Ovary (tissue), 3 donors: ENCODE data around the gene VKORC1L1.
"Not testable (repeated sequence)": the region's sequence is repeated elsewhere in the genome, so short reads cannot be mapped to it uniquely, and the experiment has no call there.

Source experiments
- EP300 ChIP-seq: sonication (generic); formaldehyde crosslinking; IDR thresholded peaks from one replicate; pipeline ENCODE4 v1.6.1; 2017; ENCODE audit warnings: antibody characterized with exemption
- TF ChIP-seq, protein P1 (sequence below), 3 donors: fragments of 450-650 bp in 2 of 3; fragments of 200-600 bp in 1 of 3; IDR thresholded peaks; one replicate each; pipeline versions ENCODE4 v1.5.1 to v1.8.0; 2016 to 2022; ENCODE audit warnings: antibody characterized with exemption in 3 of 3, mild to moderate bottlenecking in 1 of 3
- donor health status: DM: no; HTN: no; CAD: no.

DNA sequence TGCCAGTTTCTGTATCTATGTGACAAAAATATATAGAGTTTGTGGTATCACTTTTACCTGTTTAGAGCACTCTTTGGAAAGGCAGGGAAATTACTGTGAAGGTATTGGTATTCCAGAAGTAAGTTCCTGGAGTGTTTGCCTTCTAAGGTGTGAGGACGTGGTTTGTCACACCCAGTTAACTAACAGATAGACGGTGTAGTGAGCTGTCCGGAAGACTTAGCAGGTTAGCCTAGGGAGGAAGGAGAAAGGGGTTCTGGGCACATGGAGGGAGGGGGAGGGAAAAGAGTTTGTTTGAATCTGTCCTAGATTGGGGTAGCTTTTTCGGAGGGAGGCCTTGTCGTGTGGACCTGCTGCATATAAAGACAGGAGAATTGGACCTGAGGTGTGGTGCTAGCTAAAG lies 7.4 kb downstream of the VKORC1L1 start:
- TF ChIP-seq, protein P1, sequence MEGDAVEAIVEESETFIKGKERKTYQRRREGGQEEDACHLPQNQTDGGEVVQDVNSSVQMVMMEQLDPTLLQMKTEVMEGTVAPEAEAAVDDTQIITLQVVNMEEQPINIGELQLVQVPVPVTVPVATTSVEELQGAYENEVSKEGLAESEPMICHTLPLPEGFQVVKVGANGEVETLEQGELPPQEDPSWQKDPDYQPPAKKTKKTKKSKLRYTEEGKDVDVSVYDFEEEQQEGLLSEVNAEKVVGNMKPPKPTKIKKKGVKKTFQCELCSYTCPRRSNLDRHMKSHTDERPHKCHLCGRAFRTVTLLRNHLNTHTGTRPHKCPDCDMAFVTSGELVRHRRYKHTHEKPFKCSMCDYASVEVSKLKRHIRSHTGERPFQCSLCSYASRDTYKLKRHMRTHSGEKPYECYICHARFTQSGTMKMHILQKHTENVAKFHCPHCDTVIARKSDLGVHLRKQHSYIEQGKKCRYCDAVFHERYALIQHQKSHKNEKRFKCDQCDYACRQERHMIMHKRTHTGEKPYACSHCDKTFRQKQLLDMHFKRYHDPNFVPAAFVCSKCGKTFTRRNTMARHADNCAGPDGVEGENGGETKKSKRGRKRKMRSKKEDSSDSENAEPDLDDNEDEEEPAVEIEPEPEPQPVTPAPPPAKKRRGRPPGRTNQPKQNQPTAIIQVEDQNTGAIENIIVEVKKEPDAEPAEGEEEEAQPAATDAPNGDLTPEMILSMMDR (IDR thresholded peaks at IDR 0.05), result not testable (repeated sequence)
- not testable (repeated sequence) for TF ChIP-seq EP300
